ENCODE data around the gene CCDC150.

Gene CCDC150

GRCh38 chr2:196742685-196743084 lies 103.2 kb downstream of the CCDC150 start:
- H3K4me1 ChIP-seq (ENCODE audit: control insufficient read depth in 1 of 2, insufficient read depth in 1 of 2, low read depth in 1 of 2, low read length in 1 of 2) = no peaks in the 10 kb centered on the region
- no peaks in the 10 kb centered on the region for H3K9me3 ChIP-seq
- H3K36me3 ChIP-seq = no peaks in the 10 kb centered on the region
- H3K27me3 ChIP-seq = no peaks in the 10 kb centered on the region
- H3K27ac ChIP-seq = no peak overlapping the region
- no peak for TF ChIP-seq CTCF (IDR thresholded peaks at IDR 0.05)
- H3K4me3 ChIP-seq (ENCODE audit: low read depth in 1 of 2, low read length in 1 of 2) = no peak overlapping the region

GRCh38 chr2:196743165-196743564 lies 103.7 kb downstream of the CCDC150 start:
- H3K27me3 ChIP-seq = no peaks in the 10 kb centered on the region
- H3K9me3 ChIP-seq = no peaks in the 10 kb centered on the region
- H3K36me3 ChIP-seq = no peaks in the 10 kb centered on the region
- no peaks in the 10 kb centered on the region for H3K4me1 ChIP-seq (ENCODE audit: control insufficient read depth in 1 of 2, insufficient read depth in 1 of 2, low read depth in 1 of 2, low read length in 1 of 2)
- no peak for TF ChIP-seq CTCF (IDR thresholded peaks at IDR 0.05)
- no peak overlapping the region for H3K27ac ChIP-seq
- no peak overlapping the region for H3K4me3 ChIP-seq (ENCODE audit: low read depth in 1 of 2, low read length in 1 of 2)

DNA sequence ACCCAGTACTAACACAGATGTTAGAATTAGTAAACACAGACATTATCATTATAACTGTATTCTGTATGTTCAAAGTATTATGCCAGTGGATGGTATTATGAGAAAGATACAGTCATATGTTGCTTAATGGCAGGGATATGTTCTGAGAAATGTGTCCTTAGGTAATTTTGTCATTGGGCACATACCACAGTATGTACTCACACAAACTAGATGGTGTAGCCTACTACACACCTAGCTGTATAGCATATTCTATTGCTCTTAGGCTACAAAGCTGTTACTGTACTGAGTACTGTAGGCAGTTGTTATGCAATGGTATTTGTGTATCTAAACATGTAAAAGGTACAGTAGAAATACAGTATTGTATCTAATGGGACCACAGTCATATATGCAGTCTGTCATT lies 106.2 kb downstream of the CCDC150 start:
- no peak overlapping the region for H3K4me3 ChIP-seq (ENCODE audit: low read depth in 1 of 2, low read length in 1 of 2)
- no peaks in the 10 kb centered on the region for H3K27me3 ChIP-seq
- TF ChIP-seq CTCF (IDR thresholded peaks at IDR 0.05) = no peak
- no peaks in the 10 kb centered on the region for H3K36me3 ChIP-seq
- H3K27ac ChIP-seq = no peak overlapping the region
- no peaks in the 10 kb centered on the region for H3K4me1 ChIP-seq (ENCODE audit: control insufficient read depth in 1 of 2, insufficient read depth in 1 of 2, low read depth in 1 of 2, low read length in 1 of 2)
- H3K9me3 ChIP-seq = no peaks in the 10 kb centered on the region

DNA sequence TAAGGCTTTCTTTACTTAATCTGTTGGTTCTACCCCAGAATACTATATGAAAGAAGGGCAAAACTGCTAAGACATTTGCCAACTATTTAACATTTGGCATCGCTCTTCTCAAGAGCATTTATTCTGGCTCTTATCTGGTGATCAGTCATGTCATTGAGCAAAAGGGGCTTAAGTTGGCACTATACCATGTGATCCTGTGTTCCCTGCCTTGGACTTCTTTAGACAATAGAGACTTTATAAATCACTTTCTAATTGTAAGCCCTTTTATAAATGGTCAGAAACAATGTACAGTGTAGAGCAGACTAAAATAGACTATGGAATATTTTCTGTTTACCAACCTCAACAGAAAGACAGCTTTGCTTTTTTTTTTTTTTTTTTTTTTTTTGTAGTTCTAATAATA lies 107.9 kb downstream of the CCDC150 start:
- TF ChIP-seq CTCF (IDR thresholded peaks at IDR 0.05) = no peak
- H3K9me3 ChIP-seq = no peaks in the 10 kb centered on the region
- no peaks in the 10 kb centered on the region for H3K27me3 ChIP-seq
- H3K36me3 ChIP-seq = no peaks in the 10 kb centered on the region
- H3K4me1 ChIP-seq (ENCODE audit: control insufficient read depth in 1 of 2, insufficient read depth in 1 of 2, low read depth in 1 of 2, low read length in 1 of 2) = no peaks in the 10 kb centered on the region
- no peak overlapping the region for H3K4me3 ChIP-seq (ENCODE audit: low read depth in 1 of 2, low read length in 1 of 2)
- no peak overlapping the region for H3K27ac ChIP-seq

DNA sequence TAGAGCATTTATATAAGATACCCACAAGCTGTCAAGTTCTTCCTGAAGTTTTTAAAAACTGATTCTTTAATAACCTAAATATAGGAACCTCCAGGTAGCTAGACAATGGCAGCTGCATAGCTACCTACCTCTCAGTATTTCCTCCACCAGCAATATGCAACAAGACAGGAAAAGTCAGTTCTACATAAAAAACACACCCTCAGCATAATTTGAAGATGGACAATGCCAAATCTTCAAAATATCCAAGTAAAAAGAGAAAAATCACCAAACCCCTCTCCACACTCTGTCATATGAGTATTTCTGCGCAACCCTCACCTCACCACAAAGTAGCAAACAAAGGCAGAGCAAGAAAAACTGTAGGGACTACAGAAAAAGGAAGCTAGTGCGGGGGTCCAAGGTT lies 108.6 kb downstream of the CCDC150 start:
- H3K27ac ChIP-seq = no peak overlapping the region
- no peaks in the 10 kb centered on the region for H3K4me1 ChIP-seq (ENCODE audit: control insufficient read depth in 1 of 2, insufficient read depth in 1 of 2, low read depth in 1 of 2, low read length in 1 of 2)
- TF ChIP-seq CTCF (IDR thresholded peaks at IDR 0.05) = no peak
- no peaks in the 10 kb centered on the region for H3K36me3 ChIP-seq
- H3K27me3 ChIP-seq = no peaks in the 10 kb centered on the region
- H3K9me3 ChIP-seq = no peaks in the 10 kb centered on the region
- no peak overlapping the region for H3K4me3 ChIP-seq (ENCODE audit: low read depth in 1 of 2, low read length in 1 of 2)

- no peaks in the 10 kb centered on the region for H3K27me3 ChIP-seq
- no peaks in the 10 kb centered on the region for H3K36me3 ChIP-seq
- no peak for TF ChIP-seq CTCF (IDR thresholded peaks at IDR 0.05)
- no peak overlapping the region for H3K27ac ChIP-seq
- no peak overlapping the region for H3K4me3 ChIP-seq (ENCODE audit: low read depth in 1 of 2, low read length in 1 of 2)
- H3K9me3 ChIP-seq = no peaks in the 10 kb centered on the region
- no peaks in the 10 kb centered on the region for H3K4me1 ChIP-seq (ENCODE audit: control insufficient read depth in 1 of 2, insufficient read depth in 1 of 2, low read depth in 1 of 2, low read length in 1 of 2)
Observed at GRCh38 chr2:196750291-196750923, 110.9 kb downstream of the CCDC150 start.

Measured in neutrophil (primary cell).